ENCODE data around the gene CES5A. TPM values are rescaled to one million over a fixed set of nuclear protein-coding genes. Genes with fewer than 3 reads are reported as not detected.

CES5A gene
- polyA plus RNA-seq, 3 donors: not detected

DNA sequence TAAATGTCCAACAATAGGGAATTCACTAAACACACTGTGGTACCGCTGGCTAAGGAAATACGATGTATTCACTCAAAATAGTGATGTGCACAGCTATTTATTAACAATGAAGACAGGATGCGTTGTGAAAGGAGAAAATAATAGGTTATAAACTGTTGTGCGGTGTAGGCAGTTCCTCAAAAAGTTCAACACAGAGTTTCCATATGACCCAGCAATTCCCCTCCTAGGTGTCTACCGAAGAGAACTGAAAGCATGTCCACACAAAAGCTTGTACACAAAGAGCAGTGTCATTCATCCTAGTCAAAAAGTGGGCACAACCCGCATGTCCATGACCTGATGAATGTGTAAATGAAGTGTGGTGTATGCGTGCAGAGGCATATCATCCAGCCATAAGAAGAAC, 41.1 kb downstream of the CES5A start:
- Histone ChIP-seq H4K20me1 (ENCODE audit: insufficient read depth, low read length) (no peaks in the 10 kb centered on the region), H3K36me3 (replicated peaks in 1 of 2; ENCODE audit: control insufficient read depth in 1 of 2, insufficient read depth in 2 of 2, low read length in 2 of 2) (no peaks in the 10 kb centered on the region), H3K27ac (ENCODE audit: low read depth in 1 of 2, low read length in 2 of 2) (peak overlapping the region in 1 of 2 donors; percentile 81), H2AFZ (ENCODE audit: insufficient read depth, low read depth, low read length, poor library complexity, severe bottlenecking) (no peak overlapping the region), H3K79me2 (ENCODE audit: insufficient read depth, low read length) (peaks cover 26% of the 10 kb centered on the region), H3K4me1 (ENCODE audit: control insufficient read depth in 1 of 2, insufficient read depth in 2 of 2, low read length in 2 of 2) (peaks cover 53 to 74% of the 10 kb centered on the region in 2 donors), H3K4me3 (replicated peaks in 1 of 3; ENCODE audit: low read depth in 2 of 3, low read length in 3 of 3) (peak overlapping the region in 1 of 3 experiments; percentile 75), H3K9ac (ENCODE audit: insufficient read depth, low read length, poor library complexity, severe bottlenecking) (no peak overlapping the region), H3K4me2 (replicated peaks; ENCODE audit: extremely low read depth, low read length, poor library complexity, severe bottlenecking) (peak overlapping the region; percentile 81), H3K9me3 (replicated peaks in 1 of 2; ENCODE audit: control insufficient read depth in 1 of 2, insufficient read depth in 1 of 2, low read length in 2 of 2) (no peaks in the 10 kb centered on the region), H3K27me3 (ENCODE audit: control insufficient read depth in 2 of 2, insufficient read depth in 2 of 2, low read length in 2 of 2) (no peaks in the 10 kb centered on the region)
- H3K9me3 Mint-ChIP-seq: peaks cover 0 to 5% (median 4%) of the 10 kb centered on the region in 7 donors
- peaks cover 0 to 6% (median 4%) of the 10 kb centered on the region in 3 donors for H3K27me3 Mint-ChIP-seq (ENCODE audit: low read depth in 3 of 3)
- peak; percentile 55 to 63 (median 59) for DNase-seq
- intact Hi-C loops (cut with micrococcal nuclease): loop anchor here in 1 of 2 donors (2.0 kb wide), 1 partner anchor 81 kb away; no protein-coding TSS in a partner anchor
- H3K27ac Mint-ChIP-seq: peak overlapping the region; percentile 68 to 94 (median 92)
- TF ChIP-seq, protein P1, sequence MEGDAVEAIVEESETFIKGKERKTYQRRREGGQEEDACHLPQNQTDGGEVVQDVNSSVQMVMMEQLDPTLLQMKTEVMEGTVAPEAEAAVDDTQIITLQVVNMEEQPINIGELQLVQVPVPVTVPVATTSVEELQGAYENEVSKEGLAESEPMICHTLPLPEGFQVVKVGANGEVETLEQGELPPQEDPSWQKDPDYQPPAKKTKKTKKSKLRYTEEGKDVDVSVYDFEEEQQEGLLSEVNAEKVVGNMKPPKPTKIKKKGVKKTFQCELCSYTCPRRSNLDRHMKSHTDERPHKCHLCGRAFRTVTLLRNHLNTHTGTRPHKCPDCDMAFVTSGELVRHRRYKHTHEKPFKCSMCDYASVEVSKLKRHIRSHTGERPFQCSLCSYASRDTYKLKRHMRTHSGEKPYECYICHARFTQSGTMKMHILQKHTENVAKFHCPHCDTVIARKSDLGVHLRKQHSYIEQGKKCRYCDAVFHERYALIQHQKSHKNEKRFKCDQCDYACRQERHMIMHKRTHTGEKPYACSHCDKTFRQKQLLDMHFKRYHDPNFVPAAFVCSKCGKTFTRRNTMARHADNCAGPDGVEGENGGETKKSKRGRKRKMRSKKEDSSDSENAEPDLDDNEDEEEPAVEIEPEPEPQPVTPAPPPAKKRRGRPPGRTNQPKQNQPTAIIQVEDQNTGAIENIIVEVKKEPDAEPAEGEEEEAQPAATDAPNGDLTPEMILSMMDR (IDR thresholded peaks at IDR 0.05): no peak
- H3K4me3 Mint-ChIP-seq: peak overlapping the region in 1 of 2 donors; percentile 65
- peaks cover 7 to 16% of the 10 kb centered on the region in 2 donors for H3K36me3 Mint-ChIP-seq
- WGBS (ENCODE audit: insufficient coverage): 26% methylated on average over 3 of the region's 7 CpGs
- H3K4me1 Mint-ChIP-seq: peaks cover 87% of the 10 kb centered on the region

DNA sequence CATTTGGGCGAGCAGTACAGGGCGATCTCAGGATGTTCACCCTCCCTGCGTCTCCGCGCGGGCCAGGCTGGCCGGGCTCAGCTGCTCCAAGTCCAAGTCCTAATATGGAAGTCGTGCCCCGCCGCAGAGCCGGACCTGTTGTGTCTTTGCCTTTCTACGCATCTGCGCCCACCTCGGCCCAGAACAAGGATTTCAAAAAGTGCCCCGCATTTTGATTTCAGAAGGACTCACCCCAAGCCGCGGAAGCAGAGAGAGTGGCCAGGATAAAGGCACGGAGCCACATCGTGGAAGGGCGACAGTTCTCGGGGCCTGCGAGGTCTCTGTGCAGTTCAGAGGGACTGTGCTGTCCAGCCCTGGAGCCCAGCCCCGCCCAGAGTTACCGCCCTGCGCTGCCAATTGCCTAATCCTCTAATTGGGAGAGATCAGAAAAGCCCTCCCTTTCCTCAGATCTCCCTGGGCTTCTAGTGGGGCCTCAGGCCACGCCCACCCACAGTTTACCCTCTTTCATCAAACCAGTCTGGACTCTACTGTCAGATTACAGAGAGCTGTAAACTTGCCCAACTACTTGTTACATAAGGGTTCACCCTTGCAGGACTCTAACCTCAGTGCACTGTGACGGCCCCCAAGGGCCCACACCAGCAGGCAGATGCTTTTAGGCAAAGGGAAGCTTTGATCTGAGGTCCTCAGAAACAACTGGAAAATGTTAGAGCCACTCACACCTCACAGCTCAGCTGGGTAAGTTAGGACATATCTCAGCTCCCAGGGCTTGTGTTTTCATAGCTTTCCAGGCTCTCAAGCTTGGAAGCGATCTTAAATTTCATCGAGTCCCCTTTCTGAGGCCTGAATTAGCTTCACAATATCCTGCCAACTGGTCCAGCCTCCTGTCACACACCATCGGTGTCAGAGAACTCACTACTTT, 42.1 kb downstream of the CES5A start, which contains the start of gene CES1:
Gene CES1, minus strand, starts transcription at position 324 of the 919 bp plus-strand sequence. Its CDS starts 41 bp downstream, at position 283.
- Mint-ChIP-seq H3K27ac (peak within 1 kb of the TSS; percentile 68 to 94 (median 92)), H3K4me3 (peak within 1 kb of the TSS; percentile 74 to 92), H3K4me1 (peaks cover 83% of the 10 kb centered on the region), H3K27me3 (ENCODE audit: low read depth in 3 of 3) (peaks cover 0 to 6% (median 4%) of the 10 kb centered on the region in 3 donors), H3K9me3 (peaks cover 0 to 5% (median 4%) of the 10 kb centered on the region in 7 donors), H3K36me3 (peaks cover 16 to 26% of the 10 kb centered on the region in 2 donors)
- intact Hi-C loops (cut with micrococcal nuclease): no loop called here
- no peaks in the 10 kb centered on the region for H3K27me3 ChIP-seq (ENCODE audit: control insufficient read depth in 2 of 2, insufficient read depth in 2 of 2, low read length in 2 of 2)
- peaks cover 8 to 9% of the 10 kb centered on the region in 2 donors for H3K36me3 ChIP-seq (replicated peaks in 1 of 2; ENCODE audit: control insufficient read depth in 1 of 2, insufficient read depth in 2 of 2, low read length in 2 of 2)
- H3K27ac ChIP-seq (ENCODE audit: low read depth in 1 of 2, low read length in 2 of 2): peak within 1 kb of the TSS; percentile 75 to 81
- H2AFZ ChIP-seq (ENCODE audit: insufficient read depth, low read depth, low read length, poor library complexity, severe bottlenecking): peak within 1 kb of the TSS; percentile 70
- H3K9ac ChIP-seq (ENCODE audit: insufficient read depth, low read length, poor library complexity, severe bottlenecking): peak within 1 kb of the TSS; percentile 64
- peaks cover 35% of the 10 kb centered on the region for H3K79me2 ChIP-seq (ENCODE audit: insufficient read depth, low read length)
- H3K4me1 ChIP-seq (ENCODE audit: control insufficient read depth in 1 of 2, insufficient read depth in 2 of 2, low read length in 2 of 2): peaks cover 47 to 64% of the 10 kb centered on the region in 2 donors
- H3K4me2 ChIP-seq (replicated peaks; ENCODE audit: extremely low read depth, low read length, poor library complexity, severe bottlenecking): peak within 1 kb of the TSS; percentile 81
- H3K4me3 ChIP-seq (replicated peaks in 1 of 3; ENCODE audit: low read depth in 2 of 3, low read length in 3 of 3): peak within 1 kb of the TSS in 2 of 3 experiments; percentile 23 to 75
- DNase-seq: peak; percentile 47 to 61 (median 55)
- H4K20me1 ChIP-seq (ENCODE audit: insufficient read depth, low read length): no peaks in the 10 kb centered on the region
- no peaks in the 10 kb centered on the region for H3K9me3 ChIP-seq (replicated peaks in 1 of 2; ENCODE audit: control insufficient read depth in 1 of 2, insufficient read depth in 1 of 2, low read length in 2 of 2)
- TF ChIP-seq, protein P1 (IDR thresholded peaks at IDR 0.05): no peak
- WGBS (ENCODE audit: insufficient coverage): 63% methylated on average over 28 of the region's 30 CpGs
